ENCODE measurements around the gene TMEM218. TPM values are rescaled to one million over a fixed set of nuclear protein-coding genes. Genes with fewer than 3 reads are reported as not detected.

The TMEM218 gene
- total RNA-seq, 1 donor from 2014 or later: 33.2 TPM

DNA sequence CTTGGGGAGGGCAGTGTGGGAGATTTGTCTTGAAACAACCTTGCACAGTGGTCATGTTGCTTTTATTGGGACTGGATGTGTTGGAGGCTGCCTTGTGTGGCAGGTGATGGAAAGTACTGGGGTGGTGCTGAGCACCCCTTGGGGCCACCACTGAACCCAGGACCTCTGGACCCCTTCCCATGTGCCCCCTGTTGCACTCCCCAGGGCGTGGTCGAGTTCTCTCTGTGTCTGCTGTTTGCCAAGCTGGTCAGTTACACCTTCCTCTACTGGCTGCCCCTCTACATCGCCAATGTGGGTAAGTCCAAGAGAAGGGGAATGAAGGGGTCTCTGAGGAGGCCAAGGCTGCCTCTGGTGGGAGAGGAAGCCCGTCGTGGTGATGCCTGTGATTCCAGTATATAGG is 29.4 kb downstream of the TMEM218 start:
- H3K4me3 Mint-ChIP-seq: no peak overlapping the region
- H3K27ac Mint-ChIP-seq: no peak overlapping the region
- peaks cover 9% of the 10 kb centered on the region for H3K27me3 Mint-ChIP-seq
- no peaks in the 10 kb centered on the region for H3K36me3 Mint-ChIP-seq
- TF ChIP-seq, protein P1, sequence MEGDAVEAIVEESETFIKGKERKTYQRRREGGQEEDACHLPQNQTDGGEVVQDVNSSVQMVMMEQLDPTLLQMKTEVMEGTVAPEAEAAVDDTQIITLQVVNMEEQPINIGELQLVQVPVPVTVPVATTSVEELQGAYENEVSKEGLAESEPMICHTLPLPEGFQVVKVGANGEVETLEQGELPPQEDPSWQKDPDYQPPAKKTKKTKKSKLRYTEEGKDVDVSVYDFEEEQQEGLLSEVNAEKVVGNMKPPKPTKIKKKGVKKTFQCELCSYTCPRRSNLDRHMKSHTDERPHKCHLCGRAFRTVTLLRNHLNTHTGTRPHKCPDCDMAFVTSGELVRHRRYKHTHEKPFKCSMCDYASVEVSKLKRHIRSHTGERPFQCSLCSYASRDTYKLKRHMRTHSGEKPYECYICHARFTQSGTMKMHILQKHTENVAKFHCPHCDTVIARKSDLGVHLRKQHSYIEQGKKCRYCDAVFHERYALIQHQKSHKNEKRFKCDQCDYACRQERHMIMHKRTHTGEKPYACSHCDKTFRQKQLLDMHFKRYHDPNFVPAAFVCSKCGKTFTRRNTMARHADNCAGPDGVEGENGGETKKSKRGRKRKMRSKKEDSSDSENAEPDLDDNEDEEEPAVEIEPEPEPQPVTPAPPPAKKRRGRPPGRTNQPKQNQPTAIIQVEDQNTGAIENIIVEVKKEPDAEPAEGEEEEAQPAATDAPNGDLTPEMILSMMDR (conservative IDR thresholded peaks at IDR 0.05): no peak
- H3K9me3 Mint-ChIP-seq: no peaks in the 10 kb centered on the region
- H3K4me1 Mint-ChIP-seq (ENCODE audit: unreplicated experiment): peaks cover 5% of the 10 kb centered on the region
- DNase-seq (ENCODE audit: extremely low spot score, unreplicated experiment): no peak

- H3K9me3 Mint-ChIP-seq: no peaks in the 10 kb centered on the region
- no peak overlapping the region for H3K4me3 Mint-ChIP-seq
- peaks cover 5% of the 10 kb centered on the region for H3K4me1 Mint-ChIP-seq (ENCODE audit: unreplicated experiment)
- H3K27ac Mint-ChIP-seq: no peak overlapping the region
- TF ChIP-seq, protein P1 (conservative IDR thresholded peaks at IDR 0.05): no peak
- DNase-seq (ENCODE audit: extremely low spot score, unreplicated experiment): no peak
- peaks cover 9% of the 10 kb centered on the region for H3K27me3 Mint-ChIP-seq
- H3K36me3 Mint-ChIP-seq: no peaks in the 10 kb centered on the region
Observed at GRCh38 chr11:125081098-125081798, 30.2 kb downstream of the TMEM218 start.

GRCh38 chr11:125080531-125080911 is 30.9 kb downstream of the TMEM218 start:
- H3K4me3 Mint-ChIP-seq: no peak overlapping the region

GRCh38 chr11:125079878-125080530 is 31.4 kb downstream of the TMEM218 start:
- Mint-ChIP-seq H3K4me1 (ENCODE audit: unreplicated experiment) (peaks cover 5% of the 10 kb centered on the region), H3K4me3 (no peak overlapping the region), H3K27me3 (peaks cover 3% of the 10 kb centered on the region), H3K27ac (no peak overlapping the region), H3K36me3 (no peaks in the 10 kb centered on the region), H3K9me3 (no peaks in the 10 kb centered on the region)
- TF ChIP-seq, protein P1 (conservative IDR thresholded peaks at IDR 0.05): no peak
- no peak for DNase-seq (ENCODE audit: extremely low spot score, unreplicated experiment)

More at GRCh38 chr11:125080531-125080911, 30.9 kb downstream of the TMEM218 start:
- TF ChIP-seq, protein P1 (conservative IDR thresholded peaks at IDR 0.05): no peak
- H3K27me3 Mint-ChIP-seq: peaks cover 3% of the 10 kb centered on the region
- no peaks in the 10 kb centered on the region for H3K36me3 Mint-ChIP-seq
- peaks cover 5% of the 10 kb centered on the region for H3K4me1 Mint-ChIP-seq (ENCODE audit: unreplicated experiment)
- H3K9me3 Mint-ChIP-seq: no peaks in the 10 kb centered on the region
- no peak for DNase-seq (ENCODE audit: extremely low spot score, unreplicated experiment)
- no peak overlapping the region for H3K27ac Mint-ChIP-seq

DNA sequence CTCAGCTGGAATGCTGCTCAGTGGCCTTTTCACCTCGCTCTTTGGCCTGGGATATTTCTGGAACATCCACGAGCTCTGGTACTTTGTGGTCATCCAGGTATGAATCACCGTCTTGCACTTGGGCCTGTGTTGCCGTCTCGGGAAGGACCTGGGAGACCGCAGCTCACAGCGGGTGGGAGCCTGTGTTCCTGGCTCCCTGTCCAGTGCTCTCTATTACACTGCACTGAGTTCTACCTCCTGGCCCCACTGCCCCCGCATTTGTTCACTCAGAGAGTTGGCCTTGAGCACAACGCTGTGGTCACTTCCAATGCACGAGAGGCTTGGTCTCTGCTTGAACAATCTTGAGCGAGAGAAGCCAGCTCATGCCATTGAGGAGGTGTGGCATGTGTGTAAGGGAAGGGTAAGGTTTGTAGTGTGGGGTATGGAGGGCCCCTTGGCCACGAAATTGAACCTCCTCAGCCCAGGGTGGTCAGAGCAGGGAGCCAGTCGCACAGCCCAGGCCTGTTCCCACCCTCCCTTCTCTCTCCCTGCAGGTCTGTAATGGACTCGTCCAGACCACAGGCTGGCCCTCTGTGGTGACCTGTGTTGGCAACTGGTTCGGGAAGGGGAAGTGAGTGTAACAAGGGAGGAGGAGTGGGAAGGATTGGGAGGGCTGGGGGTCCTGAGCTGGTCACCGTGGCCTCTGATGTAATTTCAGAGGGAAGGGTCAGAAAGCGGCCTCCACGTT is 32.1 kb downstream of the TMEM218 start:
- peaks cover 3% of the 10 kb centered on the region for H3K27me3 Mint-ChIP-seq
- no peak overlapping the region for H3K27ac Mint-ChIP-seq
- no peak for DNase-seq (ENCODE audit: extremely low spot score, unreplicated experiment)
- TF ChIP-seq, protein P1 (conservative IDR thresholded peaks at IDR 0.05): no peak
- H3K9me3 Mint-ChIP-seq: no peaks in the 10 kb centered on the region
- peaks cover 5% of the 10 kb centered on the region for H3K4me1 Mint-ChIP-seq (ENCODE audit: unreplicated experiment)
- H3K4me3 Mint-ChIP-seq: no peak overlapping the region
- H3K36me3 Mint-ChIP-seq: no peaks in the 10 kb centered on the region
